ENCODE results near the gene FAR2.
"Not testable (repeated sequence)": the region's sequence is repeated elsewhere in the genome, so short reads cannot be mapped to it uniquely, and the experiment has no call there.

The FAR2 gene

GRCh38 chr12:29329411-29329810 lies 180.3 kb downstream of the FAR2 start:
- DNase-seq (ENCODE audit: low spot score) = no peak

- no peak for DNase-seq (ENCODE audit: low spot score)
Observed at GRCh38 chr12:29333178-29333577, 184.1 kb downstream of the FAR2 start.

- no peak for DNase-seq (ENCODE audit: low spot score)
Observed at GRCh38 chr12:29334937-29335336, 185.9 kb downstream of the FAR2 start.

DNA sequence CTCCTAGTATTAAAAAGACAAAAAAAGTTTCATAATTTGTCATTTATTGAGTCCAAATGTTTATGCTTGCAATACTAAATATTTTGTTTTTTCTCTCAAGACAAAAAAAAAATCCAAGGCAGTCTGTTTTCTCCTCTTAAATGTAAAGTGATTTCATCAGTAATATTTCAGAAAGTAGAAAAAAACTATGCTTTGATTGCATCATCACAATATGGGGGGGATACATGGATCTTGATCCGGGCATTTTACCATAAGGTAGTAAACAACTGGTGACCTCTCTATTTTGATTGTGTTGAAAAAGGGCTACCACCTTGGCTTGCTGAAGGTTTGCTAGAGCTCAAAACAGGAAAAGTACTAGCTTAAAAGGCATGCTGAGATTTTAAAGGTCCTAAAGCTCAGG lies 188.2 kb downstream of the FAR2 start:
- no peak for DNase-seq (ENCODE audit: low spot score)

DNA sequence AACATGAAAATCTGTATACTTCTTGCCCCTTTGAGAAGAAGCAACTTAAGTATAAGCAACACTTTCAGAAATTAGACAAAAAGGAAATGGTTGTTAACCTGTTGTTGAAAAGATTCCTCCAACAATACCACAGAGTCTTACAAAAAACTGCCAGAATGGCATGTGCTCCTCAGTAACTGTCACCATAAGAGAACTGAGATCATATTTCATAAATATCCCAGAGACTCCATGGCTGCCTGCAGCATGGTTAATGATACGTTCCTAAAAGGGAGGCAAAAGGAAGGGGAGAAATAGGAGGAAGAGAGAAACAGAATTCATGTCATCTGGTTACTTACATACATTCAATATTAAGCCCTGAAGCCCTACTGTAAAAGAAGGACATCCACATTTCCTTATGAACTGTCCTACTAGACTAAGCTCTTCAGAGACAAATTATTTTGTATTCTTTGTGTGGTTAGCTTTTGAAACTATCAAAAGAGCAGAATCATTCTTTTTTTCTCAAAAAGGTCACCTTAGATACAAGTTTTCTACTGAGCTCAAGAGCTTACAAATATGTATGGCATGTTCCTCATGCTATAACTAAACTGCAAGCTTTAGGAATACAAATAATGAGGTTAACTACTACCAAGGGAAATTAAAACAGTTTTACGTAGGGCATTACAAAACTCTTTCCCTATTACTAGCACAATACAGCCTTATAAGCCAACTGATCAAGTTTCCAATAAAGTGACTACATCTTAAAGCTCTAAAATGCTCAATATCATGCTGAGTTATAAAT lies 194.1 kb downstream of the FAR2 start:
- no peak for DNase-seq (ENCODE audit: low spot score)

GRCh38 chr12:29346769-29347421 lies 197.8 kb downstream of the FAR2 start:
- no peak for DNase-seq (ENCODE audit: low spot score)

DNA sequence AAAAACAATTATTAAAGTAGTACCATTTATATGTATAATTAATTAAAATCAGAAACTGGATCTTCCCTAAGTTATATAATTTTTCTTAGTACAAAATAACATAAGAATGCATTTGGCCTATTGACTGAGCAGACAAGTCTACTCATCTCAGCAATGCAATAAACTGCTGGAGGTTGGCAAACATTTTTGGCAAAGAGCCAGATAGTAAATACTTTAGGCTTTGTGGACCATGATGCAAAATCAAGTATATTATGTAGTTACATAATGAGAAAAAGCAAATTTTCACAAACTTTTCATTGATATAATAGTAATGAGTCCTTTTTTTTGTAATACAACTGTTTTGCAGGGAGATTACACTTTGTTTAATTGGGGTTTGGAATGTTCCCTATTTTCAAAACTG lies 201.0 kb downstream of the FAR2 start:
- peak; percentile 14 for DNase-seq (ENCODE audit: low spot score)

DNA sequence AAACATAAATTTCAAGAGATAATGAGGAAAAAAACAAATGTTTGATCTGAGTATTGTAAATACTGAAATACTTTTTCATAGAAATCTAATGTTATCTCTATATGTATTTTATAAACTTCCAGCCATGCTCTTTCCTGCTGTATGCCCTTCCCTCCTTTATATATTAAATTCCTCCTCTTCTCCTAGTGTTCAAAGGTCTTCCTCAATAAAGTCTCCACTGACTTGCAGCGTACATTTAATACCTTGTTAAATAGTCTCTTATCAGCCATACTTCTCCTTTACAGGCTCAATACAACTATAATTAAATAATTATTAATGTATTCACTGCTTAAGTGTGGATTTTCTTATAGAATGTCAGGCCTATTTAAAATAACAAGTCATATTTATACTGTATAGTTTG lies 205.9 kb downstream of the FAR2 start:
- no peak for DNase-seq (ENCODE audit: low spot score)

- DNase-seq (ENCODE audit: low spot score) = no peak
Observed at GRCh38 chr12:29365091-29365490, 216.0 kb downstream of the FAR2 start.

- DNase-seq (ENCODE audit: low spot score) = no peak
Observed at GRCh38 chr12:29374012-29374411, 224.9 kb downstream of the FAR2 start.

- no peak for DNase-seq (ENCODE audit: low spot score)
Observed at GRCh38 chr12:29374913-29375312, 225.8 kb downstream of the FAR2 start.

- DNase-seq (ENCODE audit: low spot score) = no peak
Observed at GRCh38 chr12:29376118-29376517, 227.0 kb downstream of the FAR2 start.

- DNase-seq (ENCODE audit: low spot score) = peak; percentile 97
Observed at GRCh38 chr12:29380536-29381523, 231.8 kb downstream of the FAR2 start, which contains the start of gene ERGIC2. ERGIC2 (minus strand) TSS chr12:29381172; CDS start chr12:29371633, 9,539 bp downstream.

DNA sequence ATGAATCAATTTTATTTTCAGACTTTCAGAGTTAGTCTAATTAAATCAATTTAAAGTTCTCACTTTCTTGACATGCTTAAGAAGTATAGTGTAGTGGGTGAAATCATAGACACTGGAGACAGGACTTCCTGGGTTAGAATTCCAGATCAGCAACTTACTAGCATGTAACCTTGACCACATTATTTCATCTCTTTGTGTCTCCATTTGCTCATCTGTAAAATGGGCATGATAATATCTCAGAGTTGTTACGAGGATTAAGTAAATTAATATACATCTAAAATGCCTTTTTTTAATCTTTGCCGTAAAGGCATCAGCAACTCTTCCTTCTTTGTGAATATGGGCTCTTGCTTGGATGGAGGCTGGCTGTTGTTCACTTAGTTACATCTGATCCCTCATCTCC lies 233.2 kb downstream of the FAR2 start:
- DNase-seq (ENCODE audit: low spot score) = no peak

- DNase-seq (ENCODE audit: low spot score) = not testable (repeated sequence)
Observed at GRCh38 chr12:29385194-29385593, 236.1 kb downstream of the FAR2 start.

All from hematopoietic multipotent progenitor cell treated with erythropoietin and hydrocortisone succinate and interleukin-3 and kit ligand, for 17 days (in vitro differentiated cells).